ENCODE results near the gene TAF4.

TAF4 gene

DNA sequence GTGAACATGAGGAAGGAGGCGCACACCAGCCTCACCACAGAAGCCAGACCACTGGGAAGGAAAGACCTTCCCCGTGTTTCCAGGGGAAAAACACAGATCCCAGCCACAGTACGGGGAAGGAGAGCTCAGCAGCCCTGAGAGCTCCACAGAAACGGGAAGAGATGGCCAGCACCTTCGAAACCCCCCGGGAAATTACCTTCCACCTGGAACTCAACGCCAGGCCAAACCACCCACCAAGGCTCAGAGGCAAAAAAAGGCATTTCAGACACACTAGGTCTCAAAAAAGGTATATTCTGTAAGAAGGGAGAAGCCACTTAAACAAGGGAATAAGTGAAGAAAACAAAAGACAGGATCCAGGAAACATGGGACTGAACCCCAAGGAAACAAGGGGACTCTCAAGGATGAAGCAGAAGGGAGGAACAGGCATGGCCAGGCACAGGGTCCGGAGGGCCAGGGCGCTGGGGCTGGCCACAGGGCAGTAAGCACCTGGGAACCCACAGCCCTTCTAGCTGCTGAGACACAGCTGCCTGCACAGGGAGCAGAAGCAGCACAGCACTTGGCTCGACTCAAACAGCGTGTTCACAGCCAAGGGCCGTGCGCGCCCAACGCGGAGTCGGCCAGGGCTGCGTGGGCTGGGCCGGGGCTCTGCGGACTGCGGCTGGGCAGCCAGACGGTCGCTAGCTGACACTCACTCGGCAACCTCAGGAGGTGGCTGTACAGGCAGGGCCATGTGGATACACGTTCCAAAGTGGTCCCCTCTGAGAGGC, 44.6 kb downstream of the TAF4 start:
- no peak for DNase-seq

DNA sequence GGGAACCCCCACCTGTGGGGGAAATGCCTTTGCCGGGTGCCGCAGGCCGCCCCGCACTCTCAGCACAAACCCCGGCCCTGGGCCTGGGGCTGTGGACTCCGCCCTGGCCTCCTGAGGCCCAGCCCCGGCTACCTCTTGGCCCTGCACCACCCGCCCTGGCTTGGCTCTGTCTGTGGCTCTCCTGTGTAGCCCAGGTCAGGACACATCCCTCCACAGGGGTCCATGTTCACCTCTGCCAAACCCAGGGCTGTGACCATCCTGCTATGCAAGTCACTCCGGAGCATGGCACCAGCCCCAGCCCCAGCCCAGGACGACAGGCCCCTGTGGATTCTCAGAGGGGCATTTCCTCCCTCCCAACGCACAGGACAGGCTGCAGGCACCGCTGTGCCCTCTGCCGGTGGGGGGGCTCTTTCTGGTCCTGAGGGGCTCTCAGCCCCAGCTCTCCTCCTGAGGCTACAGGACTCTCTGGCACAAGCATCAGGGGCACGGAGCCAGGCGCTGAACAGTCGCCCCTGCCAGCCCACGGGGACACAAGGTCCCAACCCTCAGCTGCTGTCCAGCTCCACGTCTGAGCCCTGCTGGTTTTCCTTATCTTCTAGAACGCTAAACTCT, 45.7 kb downstream of the TAF4 start:
- DNase-seq: no peak

DNA sequence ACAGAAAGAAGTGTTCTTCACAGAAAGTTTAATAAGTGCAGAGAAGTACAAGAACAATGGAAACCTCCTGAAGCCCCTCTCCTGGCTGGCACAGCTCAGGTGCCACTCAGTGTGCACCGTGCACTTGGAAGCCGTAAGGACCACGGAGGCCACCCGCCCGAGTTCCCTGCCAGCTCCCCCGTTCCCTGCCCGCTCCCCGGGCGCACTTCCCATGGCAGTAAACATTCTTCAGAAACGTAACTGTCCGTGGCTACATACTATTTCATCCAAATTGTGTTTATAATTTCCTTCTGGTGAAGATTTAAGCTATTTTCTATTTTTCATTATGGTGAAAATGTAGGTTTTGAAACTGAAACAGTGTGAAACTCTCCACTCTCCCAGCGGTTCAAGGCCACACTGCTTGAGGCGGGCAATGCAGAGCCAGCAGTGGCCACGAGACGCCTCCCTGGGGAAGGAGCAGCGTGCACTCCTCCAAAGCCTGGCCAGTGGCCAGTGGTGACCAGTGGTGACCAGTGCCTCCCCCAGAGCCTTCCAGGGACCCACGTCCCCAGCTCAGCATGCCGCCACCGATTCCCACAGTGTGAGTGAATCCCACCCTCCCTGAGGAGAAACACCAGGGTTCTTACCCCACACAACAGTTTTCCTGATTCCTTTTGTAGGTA, 46.4 kb downstream of the TAF4 start:
- no peak for DNase-seq

DNA sequence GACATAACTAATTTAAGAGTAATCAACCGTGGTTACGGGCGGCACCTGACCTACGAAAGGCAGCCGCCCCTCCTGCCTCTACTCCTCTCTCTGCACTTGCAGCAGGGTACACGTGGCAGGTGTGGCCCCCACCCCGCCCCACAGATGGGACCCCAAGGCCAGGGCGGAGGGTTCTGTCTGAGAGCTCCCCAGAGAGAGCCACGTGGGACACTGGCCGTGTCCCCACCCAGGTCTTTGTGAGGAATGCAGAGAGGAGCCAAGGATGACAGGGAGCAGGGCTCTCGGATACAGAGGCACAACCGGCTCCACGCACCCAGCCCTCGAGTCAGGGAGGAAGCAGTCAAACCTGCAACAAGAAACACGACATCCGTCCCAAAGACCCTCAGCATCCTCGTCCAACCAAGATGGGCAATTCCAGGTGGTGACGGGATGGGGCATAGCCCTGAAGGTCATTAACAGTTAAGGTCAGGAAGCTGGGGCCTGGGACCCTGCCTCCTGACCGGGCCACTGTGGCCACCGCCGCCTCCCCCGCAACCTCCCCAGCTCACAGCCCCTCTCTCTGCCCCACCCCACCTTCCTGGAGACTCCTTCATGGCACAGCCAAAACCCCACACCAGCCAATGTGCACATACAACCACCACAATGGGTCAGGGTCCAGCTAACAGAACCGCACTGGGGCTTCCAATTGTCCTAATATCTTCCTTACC, 47.1 kb downstream of the TAF4 start:
- DNase-seq: no peak

DNA sequence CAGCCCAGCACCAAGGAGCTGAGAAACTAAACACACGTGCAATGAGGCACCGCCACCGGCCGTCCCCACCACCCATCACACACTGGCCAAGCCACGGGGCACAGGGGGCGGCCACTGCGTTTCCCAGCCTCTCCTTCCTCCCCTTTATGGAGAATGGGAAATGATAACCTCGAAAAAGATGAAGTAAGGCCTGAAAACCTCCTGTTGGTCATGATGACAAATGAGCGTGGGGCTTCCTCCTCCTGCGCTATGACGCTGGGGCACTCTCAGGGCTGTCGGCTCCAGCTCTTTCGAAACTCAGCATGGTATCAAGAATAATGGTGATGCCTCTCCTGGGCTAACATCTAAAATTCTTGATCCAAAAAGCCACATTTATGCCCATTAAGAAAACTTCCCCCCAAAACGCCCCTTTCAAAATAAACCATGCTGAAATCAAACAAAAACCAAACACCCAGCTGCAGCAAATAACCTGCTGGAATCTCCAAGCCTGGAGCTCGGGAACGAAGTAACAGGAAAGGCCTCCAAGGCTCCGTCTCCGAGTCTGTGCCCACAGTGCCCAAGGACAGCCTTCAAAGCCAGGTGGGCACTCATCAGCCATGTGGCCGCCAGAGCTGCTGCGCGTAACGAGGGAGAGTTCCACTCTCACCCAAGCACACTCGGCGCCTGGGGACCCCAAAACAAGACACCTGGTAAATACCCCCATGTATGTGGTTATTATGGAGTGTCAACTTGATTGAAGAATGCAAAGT, 50.0 kb downstream of the TAF4 start:
- peak; percentile 79 for DNase-seq

DNA sequence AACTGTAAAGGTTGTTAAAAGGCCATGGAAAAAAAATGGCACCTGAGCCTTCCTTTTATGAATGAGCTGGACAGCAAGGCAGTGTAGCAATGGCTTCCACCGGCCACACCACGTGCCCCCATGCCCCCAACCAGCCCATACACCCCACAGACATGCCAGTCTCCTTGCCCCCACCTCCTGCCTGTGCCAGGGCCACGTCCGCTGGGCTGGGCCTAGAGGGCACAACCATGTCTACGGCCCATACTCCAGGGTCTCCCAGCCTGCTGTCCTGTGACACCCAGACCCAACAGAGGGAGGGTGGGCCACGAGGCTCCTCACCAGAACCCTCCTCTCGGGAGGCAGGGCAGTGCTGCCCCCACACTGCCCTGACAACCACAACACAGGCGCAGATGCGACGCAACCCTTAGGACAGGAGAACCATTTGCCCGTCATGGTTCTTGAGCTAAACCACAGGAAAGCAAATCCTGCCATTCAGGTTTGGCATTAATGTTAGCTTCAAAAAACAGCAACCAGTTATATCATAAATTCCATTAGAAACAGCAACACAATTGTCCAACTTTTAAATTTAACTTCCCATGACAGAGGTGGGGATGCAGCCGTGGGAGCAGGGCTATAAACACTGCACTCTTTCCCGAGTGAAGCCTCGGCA, 50.7 kb downstream of the TAF4 start:
- DNase-seq: no peak

DNA sequence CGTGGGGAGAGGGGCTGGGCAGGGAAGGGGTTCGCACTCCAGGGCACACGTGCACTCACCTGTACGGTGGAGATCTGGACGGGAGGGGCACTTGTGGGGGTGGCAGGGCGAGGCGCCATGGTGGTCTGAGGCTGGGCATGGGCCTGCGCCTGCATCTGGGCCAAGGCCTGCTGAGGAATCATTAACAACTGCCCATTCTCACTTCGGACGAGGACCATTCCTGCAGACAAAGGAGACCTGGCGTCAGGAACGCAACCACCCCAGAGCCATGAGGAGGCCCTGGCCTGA, 51.2 kb downstream of the TAF4 start:
- no peak for DNase-seq

DNA sequence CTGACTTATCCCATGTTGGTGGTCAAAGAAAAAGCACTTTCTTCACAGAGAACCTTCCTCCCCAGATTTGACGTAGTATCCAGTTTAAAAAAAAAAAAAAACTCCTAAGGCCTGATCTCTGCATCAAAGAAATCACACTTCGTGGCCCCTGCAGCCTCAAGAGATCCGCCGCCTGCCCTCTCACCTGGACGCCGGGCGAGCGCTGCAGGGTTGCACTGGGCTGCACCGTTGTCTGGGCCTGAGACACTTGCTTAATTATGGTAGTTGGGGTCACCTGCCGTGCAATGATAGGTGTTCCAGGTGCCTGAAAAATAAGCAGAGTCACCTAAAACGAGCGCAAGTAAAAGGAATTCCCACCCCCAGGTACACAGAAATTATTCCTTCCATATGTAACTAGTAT, 53.0 kb downstream of the TAF4 start:
- DNase-seq: no peak

DNA sequence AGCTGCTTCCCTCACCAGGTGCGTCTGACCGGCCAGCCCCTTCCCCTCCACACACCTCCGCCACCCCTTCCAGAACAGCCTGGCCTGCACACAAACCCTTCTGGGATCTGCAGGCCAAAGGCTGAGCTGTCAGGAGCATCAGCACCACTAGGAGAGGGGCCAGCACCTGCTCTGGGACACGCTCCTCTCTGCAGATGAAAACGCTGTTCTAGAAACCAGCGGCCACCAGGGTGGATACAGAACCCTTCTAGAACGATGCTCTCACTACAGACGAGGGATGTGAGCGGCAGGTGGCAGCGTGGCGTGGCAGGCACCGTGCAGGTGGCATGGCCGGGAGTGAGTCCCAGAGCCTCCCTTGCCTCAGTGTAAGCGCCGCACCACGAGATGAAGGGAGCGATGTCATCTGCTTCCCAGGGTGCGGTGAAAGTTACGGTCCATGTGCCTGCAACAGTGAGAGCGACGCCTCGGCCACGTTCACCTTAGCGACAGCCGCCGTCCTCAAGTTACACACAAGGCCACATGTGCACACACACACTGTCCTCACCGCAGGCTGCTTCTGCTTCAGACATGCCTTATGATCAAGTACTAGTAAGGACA, 53.6 kb downstream of the TAF4 start:
- DNase-seq: no peak

DNA sequence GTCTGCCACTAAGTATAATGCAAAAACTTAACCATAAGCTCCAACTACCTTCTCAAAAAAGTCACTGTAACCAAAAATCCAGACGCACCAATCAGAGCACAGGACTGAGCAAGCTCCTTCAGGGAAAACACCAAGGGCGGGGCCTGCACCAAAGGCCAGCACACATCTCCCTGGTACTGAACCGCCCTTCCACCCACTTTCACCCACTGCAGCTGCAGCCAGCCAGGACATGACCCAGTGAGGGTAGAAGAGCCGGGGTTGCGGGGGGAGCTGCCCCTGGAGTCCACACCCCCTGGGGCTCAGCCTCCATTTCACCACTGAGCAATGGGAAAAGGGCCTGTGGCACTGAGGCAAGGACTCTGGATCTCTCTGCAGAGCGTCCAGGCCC, 54.3 kb downstream of the TAF4 start:
- no peak for DNase-seq

DNA sequence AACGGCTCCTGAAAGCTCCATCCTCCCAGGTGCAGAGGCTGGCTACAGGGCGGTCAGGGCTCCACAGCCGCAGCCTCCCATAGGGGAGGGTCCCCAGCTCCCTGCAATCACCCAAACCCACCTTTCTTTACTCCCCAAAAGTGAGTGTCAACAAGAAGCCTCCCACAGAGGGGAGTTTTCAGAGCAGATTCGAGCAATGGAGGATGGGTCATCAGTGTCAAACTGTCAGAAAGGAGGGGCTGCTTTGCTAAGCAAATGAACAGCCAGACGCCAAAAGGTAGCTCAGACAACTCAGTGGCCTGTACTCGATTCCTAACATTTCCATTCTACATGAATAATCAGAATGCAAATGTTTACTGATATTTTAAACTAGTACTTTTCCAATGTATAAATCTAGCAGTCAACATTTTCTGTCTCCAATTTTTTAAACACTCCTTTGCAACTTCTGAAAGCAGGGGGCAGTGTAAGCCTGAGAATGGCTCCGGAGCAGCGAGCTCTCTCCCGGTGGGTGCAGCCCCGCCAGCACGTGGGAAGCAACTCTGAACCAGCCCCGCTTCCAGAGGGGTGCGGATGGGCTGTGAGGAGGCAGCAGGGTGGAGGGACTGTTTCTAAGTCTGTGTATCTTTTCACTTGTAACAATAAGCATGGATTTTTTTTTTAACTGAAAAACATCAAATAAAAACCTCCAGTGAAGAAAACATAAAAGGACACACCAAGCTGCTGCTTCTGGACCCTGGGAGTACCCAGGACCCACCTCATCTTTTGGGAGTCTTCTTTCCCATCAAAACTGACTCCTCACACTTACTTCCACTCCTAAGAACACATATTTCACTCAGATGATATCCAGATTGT, 54.9 kb downstream of the TAF4 start:
- peak; percentile 20 for DNase-seq

DNA sequence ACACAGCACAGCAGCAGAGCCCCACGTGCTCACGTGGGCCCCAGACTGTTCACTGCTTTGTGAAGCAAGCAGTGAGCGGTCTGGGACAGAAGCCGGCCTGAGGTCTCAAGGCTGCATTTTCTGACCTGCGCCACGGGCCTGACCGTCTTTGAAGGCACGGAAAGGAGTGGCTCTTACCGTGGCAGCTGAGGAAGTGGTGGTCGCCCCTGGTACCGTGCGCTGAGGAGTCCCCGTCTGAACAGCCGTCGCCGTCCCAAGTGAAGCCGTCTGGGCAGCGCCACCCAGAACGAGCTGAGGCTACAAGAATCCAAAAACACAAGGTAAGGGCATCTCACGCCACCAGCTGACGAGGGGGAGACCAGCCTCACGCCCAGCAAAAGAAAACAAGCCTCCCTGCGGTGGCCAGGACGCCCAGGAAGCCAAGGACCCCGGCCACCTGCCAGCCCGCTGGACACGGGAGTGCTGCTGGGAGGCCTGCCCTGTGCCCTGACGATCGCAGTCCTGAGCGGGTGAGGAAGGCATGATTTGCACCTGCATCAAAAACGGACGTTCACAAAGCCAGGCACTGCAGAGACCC, 55.7 kb downstream of the TAF4 start:
- no peak for DNase-seq

DNA sequence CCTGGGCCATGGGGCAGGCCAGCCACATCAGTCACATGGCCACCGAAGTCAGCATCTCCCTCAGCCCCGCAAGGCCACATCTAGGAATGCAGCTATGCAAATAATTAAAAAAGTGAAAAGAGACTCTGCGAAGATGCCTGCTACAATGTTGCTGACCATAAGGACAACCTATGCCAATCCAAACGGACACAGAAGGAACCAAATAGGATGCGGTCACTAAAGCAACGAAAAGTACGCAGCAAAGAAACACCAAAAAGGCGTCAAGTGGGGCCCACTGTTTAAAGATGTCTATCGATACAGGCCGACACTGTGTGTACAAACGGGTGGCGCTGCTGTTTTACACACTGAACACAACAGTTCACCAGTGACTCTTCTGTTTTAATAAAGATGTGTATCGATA, 56.4 kb downstream of the TAF4 start:
- no peak for DNase-seq

DNA sequence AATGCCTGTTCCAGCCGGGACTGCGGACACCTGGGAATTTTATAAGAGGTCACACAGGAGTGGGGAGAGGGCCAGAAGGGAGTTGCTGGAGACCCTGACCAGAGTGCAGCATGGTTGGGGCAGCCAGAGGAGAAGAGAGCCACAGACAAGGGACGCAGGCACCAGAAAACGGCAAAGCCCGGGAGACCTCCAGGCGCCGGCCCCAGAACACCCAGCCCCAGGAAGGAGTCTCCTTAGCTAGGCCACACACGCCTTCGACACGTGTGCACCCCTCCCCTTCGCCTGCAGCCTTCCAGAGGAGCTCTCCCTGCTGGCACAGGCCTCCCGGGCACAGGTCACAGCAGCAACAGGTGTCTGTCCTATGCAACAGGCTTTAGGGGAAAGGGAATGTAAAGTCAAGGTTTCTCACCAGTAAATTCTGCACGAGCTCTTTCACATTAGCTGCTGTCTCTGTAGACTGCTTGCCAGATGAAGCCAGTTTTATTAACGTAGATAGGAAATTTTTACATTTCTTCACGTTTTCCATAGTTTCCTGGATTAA, 57.0 kb downstream of the TAF4 start:
- DNase-seq: no peak

DNA sequence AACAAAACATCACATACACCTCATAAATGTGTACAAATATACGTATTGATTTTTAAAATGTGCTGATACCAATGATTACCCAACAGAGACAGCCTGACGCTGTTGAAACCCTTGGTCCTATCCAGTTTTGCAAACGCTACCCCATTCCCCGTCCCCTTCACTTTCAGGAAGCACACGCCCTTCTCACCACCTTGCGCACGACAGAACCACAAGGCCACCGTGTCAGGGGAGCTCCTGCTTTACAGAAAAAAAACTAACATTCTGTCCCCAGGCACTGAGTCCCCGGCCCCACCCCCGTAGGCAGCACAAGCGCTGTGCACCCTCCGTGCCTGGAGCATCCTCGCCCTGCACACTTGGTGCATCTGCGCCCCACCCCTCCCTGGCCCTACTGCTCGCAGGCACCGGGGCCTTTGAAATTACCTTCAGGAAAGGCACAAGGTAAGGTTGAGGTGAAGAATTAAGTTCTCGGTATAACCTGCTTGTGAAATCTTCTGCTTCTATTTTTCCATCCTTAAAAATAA, 58.5 kb downstream of the TAF4 start:
- no peak for DNase-seq

DNA sequence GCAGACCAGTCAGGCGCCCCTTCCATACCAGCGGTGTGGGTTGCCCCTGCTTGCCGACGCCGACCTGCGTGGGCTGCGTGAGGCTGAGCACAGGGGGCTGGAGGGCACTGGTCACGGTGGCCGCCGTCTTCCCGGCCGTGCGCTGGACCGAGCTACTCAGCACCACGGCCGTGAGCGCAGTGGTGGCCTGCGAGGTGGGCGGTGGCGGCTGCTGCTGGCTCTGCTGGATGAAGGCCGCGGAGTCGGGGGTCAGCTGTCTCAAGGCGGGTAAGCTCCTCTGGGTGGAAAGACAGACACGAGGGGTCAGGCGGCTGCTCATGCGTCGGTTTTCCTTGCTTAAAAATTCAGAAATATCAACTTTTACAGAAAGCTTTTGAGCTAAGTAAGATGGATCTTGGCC, 59.2 kb downstream of the TAF4 start:
- no peak for DNase-seq

DNA sequence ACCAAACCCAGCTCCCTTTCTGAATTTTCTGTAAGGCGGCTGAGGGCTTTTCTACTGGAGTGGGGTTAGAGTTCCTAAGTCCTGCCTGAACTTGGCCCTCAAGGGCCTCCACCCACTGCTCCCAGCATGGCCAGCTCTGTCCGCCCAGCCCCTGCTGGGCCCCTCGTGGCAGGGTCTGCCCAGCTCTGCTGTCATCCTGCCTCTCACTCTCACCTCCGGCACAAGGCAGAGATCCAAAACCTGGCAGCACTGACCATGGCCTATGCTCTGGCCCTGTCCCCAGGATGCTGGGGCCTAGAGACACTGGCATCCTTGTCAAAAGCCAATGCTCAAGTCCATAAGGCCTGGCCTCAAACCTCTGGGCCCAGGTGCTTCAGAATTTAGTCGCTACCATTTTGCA, 61.1 kb downstream of the TAF4 start:
- DNase-seq: no peak

DNA sequence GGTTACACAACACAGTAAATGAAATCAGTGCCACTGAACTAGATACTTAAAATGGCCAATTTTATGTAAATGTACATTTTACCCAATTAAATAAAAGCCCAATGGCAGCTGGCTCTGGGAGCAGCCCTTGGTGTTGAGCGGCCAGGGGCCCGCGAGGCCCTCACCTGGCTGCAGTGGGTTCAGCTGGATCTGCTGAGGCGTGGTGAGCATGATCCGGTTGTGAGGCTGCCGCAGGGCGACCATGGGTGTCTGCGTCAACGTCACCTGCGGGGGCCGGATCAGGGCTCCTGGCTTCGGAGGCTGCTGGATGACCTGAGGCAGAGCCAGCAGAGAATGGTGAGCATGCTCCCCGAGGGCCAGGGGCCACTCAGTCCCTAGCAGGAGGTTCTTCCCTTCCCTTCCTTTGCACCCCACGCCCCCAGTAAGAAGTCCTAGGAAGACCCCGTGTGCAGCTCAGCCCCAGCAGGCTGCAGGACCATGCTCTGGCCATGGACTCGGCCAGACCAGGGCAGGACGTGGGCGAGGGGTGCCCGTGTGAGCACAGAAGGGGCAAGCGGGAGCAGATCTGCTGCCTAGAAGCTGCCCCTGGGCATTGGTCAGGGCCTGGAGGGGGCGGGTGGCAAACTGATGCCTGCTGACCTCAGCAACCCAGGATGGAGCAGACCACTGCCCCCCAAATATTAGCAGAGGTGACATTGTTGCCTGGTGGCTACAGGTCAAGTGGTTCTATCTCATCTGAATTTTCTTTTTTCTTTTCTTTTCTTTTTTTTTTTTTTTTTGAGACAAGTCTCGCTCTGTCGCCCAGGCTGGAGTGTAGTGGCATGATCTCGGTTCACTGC, 61.9 kb downstream of the TAF4 start:
- DNase-seq: no peak

DNA sequence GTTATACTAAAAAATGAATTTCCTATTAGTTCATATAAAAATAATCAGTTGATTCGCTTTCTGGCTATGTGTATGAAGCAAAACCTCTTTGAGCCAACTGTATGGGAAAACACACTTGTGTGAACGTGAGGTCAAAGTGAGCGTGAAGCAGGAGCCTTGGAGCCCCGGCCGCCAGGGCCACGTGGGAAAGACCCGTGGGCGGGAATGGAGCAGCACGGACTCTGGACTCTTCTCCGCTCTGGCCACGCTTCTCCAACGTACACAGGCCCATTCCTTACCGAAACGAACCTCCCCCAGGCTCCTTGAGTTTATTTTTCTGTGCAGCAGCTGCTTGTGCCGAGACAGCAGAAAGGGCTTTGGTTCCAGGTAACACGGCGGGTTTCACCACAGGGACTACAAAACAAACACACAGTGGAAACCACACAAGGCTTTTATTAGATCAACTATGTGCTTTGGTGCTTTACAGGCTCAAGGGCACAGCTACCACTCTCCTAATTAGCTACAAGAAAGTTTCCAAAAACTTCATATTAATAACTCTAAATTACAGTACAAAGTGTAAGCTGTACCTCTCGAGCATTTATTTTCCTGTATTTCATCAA, 62.7 kb downstream of the TAF4 start:
- no peak for DNase-seq

Data from MV-4-11 (cell line).